OCI-M2 (cell line): Measurements from ENCODE around the gene DOK6.
"Not testable (repeated sequence)": the region's sequence is repeated elsewhere in the genome, so short reads cannot be mapped to it uniquely, and the experiment has no call there.

ENCODE experiments used
- DNase-seq: peaks from one replicate; lab custom pipeline; 2025; ENCODE audit not compliant: unreplicated experiment; lab: John Stamatoyannopoulos, UW

DOK6 gene

DNA sequence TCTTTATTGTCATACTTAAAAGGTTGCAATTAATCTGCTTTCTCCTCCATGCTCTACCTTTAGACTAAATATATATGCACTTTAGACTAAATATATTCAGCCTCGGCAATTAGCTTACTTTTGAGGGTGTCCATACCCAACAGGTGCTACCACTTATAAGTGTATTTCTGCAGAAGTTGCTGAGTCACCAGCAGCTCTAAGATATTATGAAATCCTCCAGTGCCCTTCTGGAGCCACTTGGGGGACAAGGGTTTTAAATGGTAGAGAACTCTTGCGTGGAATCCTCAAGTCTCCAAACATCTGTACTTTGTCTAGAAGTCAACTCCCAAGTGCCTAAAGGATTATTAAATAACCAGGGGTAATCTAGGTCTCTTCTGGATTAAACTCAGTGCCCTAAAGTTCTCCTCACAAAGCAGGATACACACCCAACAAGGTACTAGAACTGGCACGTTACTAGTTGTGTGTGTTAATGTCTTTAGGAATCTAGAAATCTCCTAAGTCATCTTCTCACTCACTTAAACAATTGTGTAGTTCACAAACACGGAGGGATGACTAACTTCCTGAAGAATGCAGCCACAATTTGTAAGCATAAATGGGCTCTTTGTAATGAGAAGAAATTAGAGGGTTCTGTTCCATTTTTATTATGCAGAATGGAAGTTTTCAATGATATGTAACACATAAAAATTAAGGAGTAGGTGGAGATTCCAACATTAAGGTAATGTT lies 387.3 kb downstream of the DOK6 start:
- DNase-seq: no peak

- DNase-seq: no peak
Observed at GRCh38 chr18:69789794-69790193, 389.1 kb downstream of the DOK6 start.

DNA sequence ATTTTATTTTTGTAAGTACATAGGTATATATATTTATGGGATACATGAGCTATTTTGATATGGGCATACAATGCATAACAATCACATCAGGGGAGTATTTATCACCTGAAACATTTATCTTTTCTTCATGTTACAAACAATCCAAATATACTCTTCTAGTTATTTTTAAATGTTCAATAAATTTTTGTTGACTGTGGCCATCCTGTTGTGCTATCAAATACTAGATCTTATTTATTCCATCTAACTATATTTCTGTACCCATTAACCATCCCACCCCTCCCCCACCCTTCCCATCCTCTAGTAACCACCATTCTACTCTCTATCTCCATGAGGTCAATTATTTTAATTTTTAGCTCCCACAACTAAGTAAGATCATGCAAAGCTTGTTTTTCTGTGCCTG lies 390.0 kb downstream of the DOK6 start:
- DNase-seq: no peak

GRCh38 chr18:69795791-69796190 lies 395.1 kb downstream of the DOK6 start:
- no peak for DNase-seq

- DNase-seq: no peak
Observed at GRCh38 chr18:69804776-69805501, 404.3 kb downstream of the DOK6 start.

- no peak for DNase-seq
Observed at GRCh38 chr18:69808399-69808798, 407.7 kb downstream of the DOK6 start.

DNA sequence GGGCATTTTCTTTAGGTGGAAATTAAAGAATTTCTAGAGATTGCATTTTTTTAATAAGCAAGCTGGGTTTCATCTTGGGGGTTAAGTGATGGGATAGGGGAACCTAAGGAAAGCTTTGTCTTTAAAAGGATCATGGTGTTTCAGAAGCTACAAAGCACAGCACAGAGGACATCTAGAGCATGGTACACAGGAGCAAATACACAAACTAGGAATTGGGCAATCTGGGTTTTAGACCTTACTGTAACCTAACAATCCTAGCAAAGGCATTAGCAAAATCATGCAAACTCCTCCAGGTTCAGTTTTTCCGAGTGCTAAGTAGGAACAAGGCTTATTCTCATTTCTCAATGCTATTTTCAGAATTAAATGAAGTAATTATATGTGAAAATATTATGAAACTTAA lies 412.9 kb downstream of the DOK6 start:
- no peak for DNase-seq

- no peak for DNase-seq
Observed at GRCh38 chr18:69814861-69815385, 414.2 kb downstream of the DOK6 start.

GRCh38 chr18:69817335-69817940 lies 416.8 kb downstream of the DOK6 start:
- DNase-seq: no peak

GRCh38 chr18:69819460-69819859 lies 418.8 kb downstream of the DOK6 start:
- DNase-seq: no peak

GRCh38 chr18:69820538-69820937 lies 419.9 kb downstream of the DOK6 start:
- DNase-seq: no peak

GRCh38 chr18:69830189-69830588 lies 429.5 kb downstream of the DOK6 start:
- no peak for DNase-seq

GRCh38 chr18:69834980-69835379 lies 434.3 kb downstream of the DOK6 start:
- not testable (repeated sequence) for DNase-seq

GRCh38 chr18:69838003-69838402 lies 437.3 kb downstream of the DOK6 start:
- DNase-seq: no peak

DNA sequence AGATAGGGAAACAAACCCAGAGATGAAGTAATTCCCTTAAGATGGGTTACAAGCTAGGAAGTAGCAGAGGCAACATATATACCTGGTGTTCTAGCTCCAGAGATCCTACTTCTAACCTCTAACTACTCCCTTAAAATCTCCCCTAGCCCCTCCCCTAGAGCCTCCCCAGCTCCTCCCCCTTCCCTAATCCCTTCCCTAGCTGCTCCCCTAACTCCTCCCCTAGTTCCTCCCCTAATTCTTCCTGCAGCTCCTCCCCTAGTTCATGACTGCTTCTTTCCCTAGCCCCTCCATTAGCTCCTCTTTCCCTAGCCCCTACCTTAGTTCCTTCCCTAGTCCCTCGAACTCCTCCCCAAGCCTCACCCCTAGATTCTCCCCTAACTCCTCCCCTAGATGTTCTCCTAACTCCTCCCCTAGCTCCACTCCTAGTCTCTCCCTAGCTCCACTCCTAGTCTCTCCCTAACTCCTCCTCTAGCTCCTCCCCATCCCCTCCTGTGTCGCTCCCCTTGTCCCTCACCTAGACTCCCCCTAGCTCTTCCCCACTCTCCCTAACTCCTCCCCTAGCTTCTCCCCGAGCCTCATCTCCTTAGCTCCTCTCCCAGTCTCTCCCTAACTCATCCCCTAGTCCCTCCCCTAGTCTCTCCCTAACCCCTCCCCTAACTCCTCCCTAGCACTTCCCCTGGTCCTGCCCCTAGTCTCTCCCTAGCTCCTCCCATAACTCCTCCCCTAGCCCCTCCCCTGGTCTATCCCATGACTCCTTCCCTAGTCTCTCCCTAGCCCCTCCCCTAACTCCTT lies 438.1 kb downstream of the DOK6 start:
- DNase-seq: no peak

DNA sequence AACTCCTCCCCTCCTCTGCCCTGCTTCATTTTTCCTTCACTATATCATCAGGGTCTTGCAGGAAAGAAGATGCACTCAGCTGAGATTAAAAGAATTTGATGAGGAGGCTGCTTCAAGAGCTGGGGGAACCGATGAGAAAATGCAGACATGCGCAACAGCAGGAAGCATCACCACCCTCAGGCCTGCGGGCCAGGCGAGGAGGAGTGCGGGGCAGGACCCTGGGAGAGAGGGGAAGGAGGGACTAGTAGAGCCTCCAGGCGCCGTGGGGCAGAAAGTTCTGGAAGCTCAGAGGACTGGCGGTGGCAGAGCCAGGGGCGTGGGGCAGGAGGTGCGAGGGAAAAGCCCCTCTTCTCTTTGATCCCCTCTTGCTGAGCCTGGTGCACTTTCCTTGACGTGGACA lies 438.8 kb downstream of the DOK6 start:
- no peak for DNase-seq

- DNase-seq: no peak
Observed at GRCh38 chr18:69840001-69840400, 439.3 kb downstream of the DOK6 start.

- no peak for DNase-seq
Observed at GRCh38 chr18:69840445-69840844, 439.8 kb downstream of the DOK6 start.

DNA sequence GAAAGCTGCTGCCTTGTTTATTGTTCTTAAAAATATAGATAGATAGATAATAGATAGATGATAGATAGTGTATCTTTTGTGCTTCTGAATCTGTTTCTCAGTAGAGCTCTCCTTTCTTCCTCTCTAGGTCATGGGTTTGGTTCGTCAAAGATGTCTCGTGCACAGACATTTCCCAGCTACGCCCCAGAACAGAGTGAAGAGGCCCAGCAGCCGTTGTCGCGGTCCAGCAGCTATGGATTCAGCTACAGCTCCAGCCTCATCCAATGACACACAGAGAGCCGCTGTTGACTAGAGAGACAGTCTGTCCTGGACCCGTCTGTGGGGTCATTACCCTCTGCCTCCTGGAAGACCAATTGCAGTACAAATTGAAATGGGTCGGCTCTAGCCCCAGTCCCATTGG lies 440.4 kb downstream of the DOK6 start:
- no peak for DNase-seq

GRCh38 chr18:69843015-69843414 lies 442.3 kb downstream of the DOK6 start:
- DNase-seq: no peak

DNA sequence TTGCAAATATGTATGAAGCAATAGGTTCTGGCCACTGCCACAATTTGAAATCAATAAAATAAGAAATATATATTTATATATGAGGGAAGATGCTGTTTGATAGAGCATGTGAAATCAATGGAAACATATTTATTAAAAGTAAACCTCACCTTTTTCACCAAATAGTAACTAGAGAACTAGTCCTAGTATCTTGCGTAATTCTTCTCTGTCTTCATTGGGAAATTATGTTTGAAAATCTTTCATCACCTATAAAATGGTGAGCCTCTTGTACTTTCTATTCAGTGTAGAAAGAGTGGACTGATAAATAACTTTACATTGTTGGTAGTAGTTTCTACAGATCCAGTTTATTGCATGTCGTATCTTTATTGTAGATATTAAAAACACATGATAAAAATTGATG lies 444.0 kb downstream of the DOK6 start:
- no peak for DNase-seq
